H1 (cell line): Measurements from ENCODE around the gene DCLRE1B. TPM values are rescaled to one million over a fixed set of nuclear protein-coding genes. Genes with fewer than 3 reads are reported as not detected.

Source experiments
- CHD7 ChIP-seq: fragments of 300-600 bp; sonication (generic); IDR thresholded peaks from 2 replicates; pipeline ENCODE4 v1.7.1; 2012; ENCODE audit warnings: low read length, moderate library complexity, mild to moderate bottlenecking, inconsistent platforms; ENCODE audit not compliant: insufficient replicate concordance
- CREB1 ChIP-seq: IDR thresholded peaks from 2 replicates; pipeline ENCODE4 v1.6.1; 2012; ENCODE audit warnings: inconsistent platforms
- JUND ChIP-seq: IDR thresholded peaks from 2 replicates; pipeline ENCODE4 v1.6.1; 2011; ENCODE audit warnings: mild to moderate bottlenecking, improper control_type of control experiment, low read length
- KDM5A ChIP-seq: fragments of 200-600 bp; IDR thresholded peaks from 2 replicates; pipeline ENCODE4 v1.7.1; 2012; ENCODE audit warnings: mild to moderate bottlenecking, low read length, inconsistent platforms, mixed read lengths
- MAFK ChIP-seq: IDR thresholded peaks from 2 replicates; pipeline ENCODE4 v1.6.1; 2012; ENCODE audit warnings: low read depth, mild to moderate bottlenecking, improper control_type of control experiment, low read length
- POLR2A ChIP-seq, 2 experiments: IDR thresholded peaks; 1 replicate in 1 of 2; 2 replicates in 1 of 2; pipeline ENCODE4 v1.6.1; 2011; ENCODE audit warnings: low read depth in 2 of 2, low read length in 2 of 2, mild to moderate bottlenecking in 2 of 2; ENCODE audit errors: control extremely low read depth in 1 of 2
- SAP30 ChIP-seq: fragments of 300-600 bp; sonication (generic); IDR thresholded peaks from 2 replicates; pipeline ENCODE4 v1.7.1; 2012; ENCODE audit warnings: low read length, moderate library complexity, mild to moderate bottlenecking, inconsistent platforms; ENCODE audit not compliant: insufficient read depth, insufficient replicate concordance
- SIN3A ChIP-seq, 2 experiments: IDR thresholded peaks in 1 of 2; conservative IDR thresholded peaks in 1 of 2; 2 replicates each; pipeline ENCODE4 v1.6.1; 2011 to 2012; ENCODE audit warnings: low read length in 2 of 2, improper control_type of control experiment in 1 of 2, low read depth in 1 of 2, mild to moderate bottlenecking in 1 of 2
- SP2 ChIP-seq: IDR thresholded peaks from 2 replicates; pipeline ENCODE4 v1.6.1; 2012; ENCODE audit warnings: mild to moderate bottlenecking, low read length, inconsistent platforms
- TCF12 ChIP-seq: IDR thresholded peaks from 2 replicates; pipeline ENCODE4 v1.6.1; 2011; ENCODE audit warnings: low read depth, mild to moderate bottlenecking, low read length
- YY1 ChIP-seq: IDR thresholded peaks from 2 replicates; pipeline ENCODE4 v1.6.1; 2011; ENCODE audit warnings: low read depth, mild to moderate bottlenecking, low read length
- polyA plus RNA-seq, 7 experiments: library from polyadenylated mRNA; depleted of rRNA in 3 of 7; stranded (reverse) in 5 of 7; unstranded in 2 of 7; fragments of >200 nt in 5 of 7; fragments of 200-250 nt in 2 of 7; gene quantifications; 1 replicate in 5 of 7; 2 replicates in 1 of 7; 4 replicates in 1 of 7; pipeline versions ENCODE4 v1.2.1 to v1.2.3, GENCODE V29; 2011 to 2013; ENCODE audit warnings: missing spikeins in 2 of 7, mixed read lengths in 2 of 7
- total RNA-seq: library from RNA; stranded (reverse); fragmentation: NEBNext Ultra II Directional; extraction: Animal tissue kit (Norgen Biotek cat#: 25700); gene quantifications from 2 replicates; pipeline ENCODE4 v1.2.1, GENCODE V29; 2021

The DCLRE1B gene
- total and polyA plus RNA-seq, 2 of the 8 experiments (the other 6 are each of a cell fraction or from before 2014, with no cell fraction given), result 5.5 to 11.0 TPM

DNA sequence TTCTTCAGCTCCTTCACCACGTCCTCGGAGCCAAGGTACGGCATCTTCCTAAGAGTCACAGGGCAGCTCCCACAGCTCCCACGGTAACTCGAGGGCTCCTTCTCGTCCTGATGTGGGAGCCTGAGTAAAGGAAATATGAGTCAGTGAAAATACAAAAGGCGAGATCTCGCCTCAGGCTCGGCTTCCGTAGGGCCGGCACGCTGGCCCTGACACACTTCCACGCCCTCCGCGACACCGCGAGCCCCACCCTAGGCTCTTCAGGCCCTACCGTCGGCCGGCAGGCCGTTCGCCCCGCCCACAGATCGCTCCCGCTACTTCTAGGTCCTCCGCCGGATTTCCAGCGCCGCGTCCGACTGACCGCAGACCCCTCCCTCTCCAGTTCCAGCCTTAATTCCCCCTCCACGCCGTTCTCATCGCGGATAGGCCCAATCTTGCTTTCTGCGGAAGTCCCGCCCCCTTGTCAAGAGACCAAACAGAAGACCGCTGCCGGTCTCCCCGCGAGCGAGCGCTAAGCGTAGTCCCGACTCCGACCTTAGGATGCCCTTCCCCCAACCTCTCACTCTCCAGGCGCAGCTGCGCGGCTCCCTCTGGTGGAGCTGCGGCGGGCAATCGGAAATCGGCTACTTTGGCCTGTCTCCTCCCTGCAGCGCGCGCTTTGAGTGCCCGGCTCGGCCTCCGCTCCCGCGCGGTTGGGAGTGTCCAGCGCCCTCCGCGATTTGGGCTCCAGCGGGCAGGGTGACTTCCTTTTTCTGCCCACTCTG lies at the start of gene DCLRE1B, which contains the start of gene AP4B1 (continued):
- TF ChIP-seq CHD7 (no peak), TCF12 (peak; percentile 94), MAFK (no peak), SAP30 (peak; percentile 28), SP2 (no peak), POLR2A (IDR thresholded peaks at IDR 0.05; ENCODE audit: control extremely low read depth in 1 of 2, low read depth in 2 of 2, low read length in 2 of 2) (peak in 1 of 2 experiments; percentile 31; a peak in 1 of 3 replicates), CREB1 (peak; percentile 29; the same call in 1 of the 2 replicates), KDM5A (peak; percentile 25; the same call in 1 of the 2 replicates), YY1 (peak; percentile 83), JUND (peak; percentile 47; the same call in 1 of the 2 replicates), SIN3A (conservative IDR thresholded peaks at IDR 0.05 in 1 of 2, IDR thresholded peaks at IDR 0.05 in 1 of 2; ENCODE audit: low read depth in 1 of 2, low read length in 2 of 2) (peak; percentile 69 to 94; a peak in 2 of 4 replicates)
